Erythroblast (primary cell): ENCODE data around the gene CDK7.

ENCODE experiments used
- GATA1 ChIP-seq: IDR thresholded peaks from 2 replicates; pipeline ENCODE4 v1.6.1; 2011; ENCODE audit warnings: low read depth, mild to moderate bottlenecking, control low read depth, low read length, moderate library complexity
- POLR2A ChIP-seq: IDR thresholded peaks from 2 replicates; pipeline ENCODE4 v1.6.1; 2011; ENCODE audit warnings: mild to moderate bottlenecking, low read length

- no peak for TF ChIP-seq POLR2A
- no peak for TF ChIP-seq GATA1
Observed at GRCh38 chr5:69292306-69292705, 57.6 kb downstream of the CDK7 start.
